Common myeloid progenitor, CD34-positive (primary cell): ENCODE measurements around the gene CRYZL1.

ENCODE experiments used
- CTCF ChIA-PET: fragments of 350-600 bp; sonication (Branson Sonifier 250); formaldehyde crosslinking; loops from one replicate; lab custom pipeline; 2021; ENCODE audit warnings: antibody characterized with exemption; lab: Charles Lee
- POLR2A ChIA-PET: fragments of 350-600 bp; sonication (Branson Sonifier 250); formaldehyde crosslinking; loops from one replicate; lab custom pipeline; 2021; ENCODE audit warnings: antibody characterized with exemption; lab: Charles Lee
- DNase-seq, 3 donors: peaks; one replicate each; pipeline versions ENCODE4 v3.0.0 to v3.0.0-alpha.2; 2013
- H3K27ac ChIP-seq, 2 experiments: 1 replicate in 1 of 2; 2 replicates in 1 of 2; pipeline ENCODE4 v1.7.0; 2013; ENCODE audit warnings: inconsistent platforms in 2 of 2, low read length in 2 of 2, mild to moderate bottlenecking in 2 of 2, low read depth in 1 of 2, moderate library complexity in 1 of 2; ENCODE audit not compliant: severe bottlenecking in 2 of 2, insufficient read depth in 1 of 2, poor library complexity in 1 of 2
- H3K27me3 ChIP-seq, 5 experiments: replicated peaks in 2 of 5; 1 replicate in 3 of 5; 2 replicates in 2 of 5; pipeline versions ENCODE4 v1.6.1 to v1.7.0; 2013; ENCODE audit warnings: low read length in 4 of 5, mild to moderate bottlenecking in 2 of 5, moderate library complexity in 2 of 5, inconsistent platforms in 1 of 5; ENCODE audit not compliant: insufficient read depth in 5 of 5, control insufficient read depth in 4 of 5
- H3K36me3 ChIP-seq, 4 experiments: 1 replicate in 2 of 4; 2 replicates in 2 of 4; pipeline versions ENCODE4 v1.6.1 to v1.7.0; 2013; ENCODE audit warnings: low read length in 3 of 4, control low read depth in 1 of 4, mild to moderate bottlenecking in 1 of 4; ENCODE audit not compliant: control insufficient read depth in 4 of 4, insufficient read depth in 4 of 4
- H3K4me1 ChIP-seq, 4 experiments: 1 replicate in 3 of 4; 2 replicates in 1 of 4; pipeline versions ENCODE4 v1.6.1 to v1.7.1; 2013; ENCODE audit warnings: low read length in 3 of 4, mild to moderate bottlenecking in 3 of 4, control low read depth in 1 of 4, inconsistent platforms in 1 of 4, moderate library complexity in 1 of 4; ENCODE audit not compliant: control insufficient read depth in 4 of 4, insufficient read depth in 4 of 4; ENCODE audit errors: control extremely low read depth in 1 of 4
- H3K4me3 ChIP-seq, 7 experiments: 1 replicate in 4 of 7; 2 replicates in 3 of 7; pipeline versions ENCODE4 v1.5.1 to v1.7.0; 2013; ENCODE audit warnings: mild to moderate bottlenecking in 7 of 7, low read length in 6 of 7, moderate library complexity in 6 of 7, inconsistent platforms in 2 of 7, low read depth in 2 of 7, control low read depth in 1 of 7; ENCODE audit not compliant: insufficient read depth in 4 of 7, control insufficient read depth in 1 of 7; ENCODE audit errors: extremely low read depth in 1 of 7
- H3K9me3 ChIP-seq, 5 experiments: 1 replicate in 4 of 5; 2 replicates in 1 of 5; pipeline versions ENCODE4 v1.6.1 to v1.7.1; 2013; ENCODE audit warnings: low read length in 4 of 5, mild to moderate bottlenecking in 2 of 5, inconsistent platforms in 1 of 5, low read depth in 1 of 5, moderate library complexity in 1 of 5; ENCODE audit not compliant: control insufficient read depth in 4 of 5, insufficient read depth in 2 of 5; ENCODE audit errors: control extremely low read depth in 1 of 5
- WGBS: methylation state at CpG from one replicate; pipeline ENCODE4 v1.1.5; 2013; ENCODE audit not compliant: insufficient coverage; 5-methylcytosine and 5-hydroxymethylcytosine counted together

CRYZL1 gene

GRCh38 chr21:33543505-33544129 is 97.9 kb downstream of the CRYZL1 start:
- H3K4me3 ChIP-seq = peak overlapping the region; percentile 76 to 100 (median 97)
- H3K27ac ChIP-seq = peak overlapping the region; percentile 100
- DNase-seq = no peak
- H3K27me3 ChIP-seq = no peaks in the 10 kb centered on the region
- 0% methylated on average over 10 of the region's 26 CpGs for WGBS
- peaks cover 0 to 26% (median 15%) of the 10 kb centered on the region in 4 experiments for H3K36me3 ChIP-seq
- no peaks in the 10 kb centered on the region for H3K9me3 ChIP-seq
- peaks cover 19 to 40% (median 28%) of the 10 kb centered on the region in 4 experiments for H3K4me1 ChIP-seq
- POLR2A ChIA-PET = interaction anchor here (0.6 to 0.9 kb wide), 3 partner anchors 9 to 52 kb away, joined by 3 read pairs; partner anchors contain the start of gene DNAJC28
- CTCF ChIA-PET = interaction anchor here (0.7 to 2.0 kb wide), 7 partner anchors 8 to 64 kb away, joined by 3 to 16 read pairs (median 4); partner anchors contain the start of gene TMEM50B

- ChIA-PET POLR2A (interaction anchor here (0.6 to 0.9 kb wide), 3 partner anchors 45 to 62 kb away, joined by 3 read pairs; partner anchors contain the start of gene DNAJC28), CTCF (interaction anchor here (0.7 to 1.5 kb wide), 4 partner anchors 9 to 44 kb away, joined by 3 to 6 read pairs (median 3); no protein-coding TSS in a partner anchor)
- Histone ChIP-seq H3K36me3 (peaks cover 2 to 27% (median 12%) of the 10 kb centered on the region in 4 experiments), H3K4me1 (peaks cover 19 to 40% (median 28%) of the 10 kb centered on the region in 4 experiments), H3K9me3 (no peaks in the 10 kb centered on the region), H3K27me3 (no peaks in the 10 kb centered on the region), H3K4me3 (peak within 1 kb of the TSS; percentile 93 to 100 (median 97)), H3K27ac (peak within 1 kb of the TSS; percentile 100)
- WGBS = 0% methylated on average over 45 of the region's 57 CpGs
- peak; percentile 99 for DNase-seq
These were observed 98.7 kb downstream of the CRYZL1 start, which contains the start of gene SON for GRCh38 chr21:33542640-33543504. Gene SON (plus strand): TSS chr21:33543038. CDS start chr21:33543093, 55 bp downstream.

GRCh38 chr21:33541756-33542639 is 99.5 kb downstream of the CRYZL1 start, which contains the start of gene GART:
Gene GART (minus strand): TSS chr21:33542117. CDS start chr21:33539315, 2,802 bp downstream.
- ChIA-PET POLR2A (interaction anchor here (0.5 to 0.6 kb wide), 3 partner anchors 9 to 118 kb away, joined by 3 read pairs; no protein-coding TSS in a partner anchor), CTCF (no interaction called here)
- peaks cover 19 to 40% (median 28%) of the 10 kb centered on the region in 4 experiments for H3K4me1 ChIP-seq
- no peaks in the 10 kb centered on the region for H3K9me3 ChIP-seq
- WGBS = 0% methylated on average over 37 of the region's 56 CpGs
- peak; percentile 77 to 87 (median 83) for DNase-seq
- peaks cover 4 to 30% (median 15%) of the 10 kb centered on the region in 4 experiments for H3K36me3 ChIP-seq
- peak within 1 kb of the TSS; percentile 93 to 100 (median 97) for H3K4me3 ChIP-seq
- H3K27me3 ChIP-seq = no peaks in the 10 kb centered on the region
- H3K27ac ChIP-seq = peak within 1 kb of the TSS; percentile 100

GRCh38 chr21:33541105-33541711 is 100.3 kb downstream of the CRYZL1 start:
- no peak for DNase-seq
- WGBS = 84% methylated on average over 14 of the region's 19 CpGs
- peaks cover 19 to 40% (median 28%) of the 10 kb centered on the region in 4 experiments for H3K4me1 ChIP-seq
- peak overlapping the region; percentile 100 for H3K27ac ChIP-seq
- ChIA-PET POLR2A (no interaction called here), CTCF (interaction anchor here (1.0 kb wide), 1 partner anchor 65 kb away, joined by 3 read pairs; no protein-coding TSS in a partner anchor)
- H3K9me3 ChIP-seq = no peaks in the 10 kb centered on the region
- H3K27me3 ChIP-seq = no peaks in the 10 kb centered on the region
- H3K4me3 ChIP-seq = peak overlapping the region; percentile 3 to 99 (median 95)
- peaks cover 7 to 34% (median 17%) of the 10 kb centered on the region in 4 experiments for H3K36me3 ChIP-seq

- WGBS = 50% methylated on average over 1 of the region's 3 CpGs
- Histone ChIP-seq H3K27me3 (no peaks in the 10 kb centered on the region), H3K36me3 (peaks cover 7 to 37% (median 21%) of the 10 kb centered on the region in 4 experiments), H3K4me3 (peak overlapping the region in 4 of 7 experiments; percentile 93 to 99 (median 97)), H3K9me3 (no peaks in the 10 kb centered on the region), H3K4me1 (peaks cover 19 to 36% (median 26%) of the 10 kb centered on the region in 4 experiments), H3K27ac (peak overlapping the region in 1 of 2 experiments; percentile 100)
- no peak for DNase-seq
- ChIA-PET CTCF (interaction anchor here (1.0 kb wide), 1 partner anchor 65 kb away, joined by 3 read pairs; no protein-coding TSS in a partner anchor), POLR2A (no interaction called here)
These were observed 100.8 kb downstream of the CRYZL1 start for GRCh38 chr21:33540711-33541104.
